HEK293 (cell line): ENCODE data around the gene BICC1.

Experiments used
- CTCF ChIA-PET: fragments of 350-600 bp; formaldehyde crosslinking; extraction: SDS; loops from one replicate; lab custom pipeline; 2021; ENCODE audit warnings: antibody characterized with exemption; lab: Yijun Ruan, JAX
- POLR2A ChIA-PET: fragments of 300-600 bp; formaldehyde crosslinking; extraction: SDS; loops from one replicate; lab custom pipeline; 2020; ENCODE audit warnings: antibody characterized with exemption, inconsistent platforms; lab: Yijun Ruan, JAX
- H3K27ac ChIP-seq: fragments of 200-500 bp; sonication (Bioruptor generic); 2 replicates; pipeline ENCODE4 v1.5.1; 2014; ENCODE audit warnings: low read depth, low read length, control low read depth, inconsistent platforms; ENCODE audit errors: extremely low read depth
- H3K36me3 ChIP-seq, 2 experiments: fragments of 200-500 bp in 1 of 2; sonication (Bioruptor generic) in 1 of 2; 1 replicate in 1 of 2; 2 replicates in 1 of 2; pipeline ENCODE4 v1.5.1; 2014 to 2017; ENCODE audit warnings: inconsistent platforms in 2 of 2, low read length in 2 of 2; ENCODE audit not compliant: control insufficient read depth in 2 of 2, insufficient read depth in 1 of 2
- H3K4me1 ChIP-seq: fragments of 200-500 bp; sonication (Bioruptor generic); 2 replicates; pipeline ENCODE4 v1.5.1; 2014; ENCODE audit warnings: mild to moderate bottlenecking, low read length, inconsistent platforms; ENCODE audit not compliant: control insufficient read depth, insufficient read depth
- H3K4me3 ChIP-seq: 2 replicates; pipeline ENCODE4 v1.5.1; 2011; ENCODE audit warnings: low read depth, mild to moderate bottlenecking, control low read depth, low read length, moderate library complexity
- H3K9me3 ChIP-seq: fragments of 200-500 bp; sonication (Bioruptor generic); 2 replicates; pipeline ENCODE4 v1.5.1; 2014; ENCODE audit warnings: low read depth, low read length, inconsistent platforms; ENCODE audit not compliant: control insufficient read depth, insufficient read depth
- AEBP2 ChIP-seq: fragments of 450-650 bp; formaldehyde crosslinking; IDR thresholded peaks from 2 replicates; pipeline ENCODE4 v1.5.1; 2016; ENCODE audit warnings: missing biosample characterization, missing genetic modification characterization, borderline replicate concordance
- GLI4 ChIP-seq: fragments of 450-650 bp; formaldehyde crosslinking; IDR thresholded peaks from 2 replicates; pipeline ENCODE4 v1.5.1; 2016; ENCODE audit warnings: missing biosample characterization, missing genetic modification characterization
- GLIS1 ChIP-seq: fragments of 450-650 bp; formaldehyde crosslinking; IDR thresholded peaks from 2 replicates; pipeline ENCODE4 v1.5.1; 2016; ENCODE audit warnings: missing biosample characterization, missing genetic modification characterization
- KLF7 ChIP-seq: fragments of 450-650 bp; formaldehyde crosslinking; IDR thresholded peaks from 2 replicates; pipeline ENCODE4 v1.5.1; 2016; ENCODE audit warnings: missing biosample characterization, missing genetic modification characterization, borderline replicate concordance
- MYNN ChIP-seq: fragments of 450-650 bp; formaldehyde crosslinking; IDR thresholded peaks from 2 replicates; pipeline ENCODE4 v1.5.1; 2016; ENCODE audit warnings: missing biosample characterization, missing genetic modification characterization, borderline replicate concordance
- PATZ1 ChIP-seq: fragments of 450-650 bp; formaldehyde crosslinking; IDR thresholded peaks from 2 replicates; pipeline ENCODE4 v1.5.1; 2016; ENCODE audit warnings: missing biosample characterization, missing genetic modification characterization
- SCRT1 ChIP-seq: fragments of 450-650 bp; formaldehyde crosslinking; IDR thresholded peaks from 2 replicates; pipeline ENCODE4 v1.5.1; 2016; ENCODE audit warnings: missing biosample characterization, missing genetic modification characterization, borderline replicate concordance
- SCRT2 ChIP-seq: fragments of 450-650 bp; formaldehyde crosslinking; IDR thresholded peaks from 2 replicates; pipeline ENCODE4 v1.5.1; 2016; ENCODE audit warnings: missing biosample characterization, missing genetic modification characterization
- ZNF112 ChIP-seq: fragments of 450-650 bp; formaldehyde crosslinking; IDR thresholded peaks from 2 replicates; pipeline ENCODE4 v1.5.0; 2017; ENCODE audit warnings: missing biosample characterization, missing genetic modification characterization
- ZNF133 ChIP-seq: fragments of 450-650 bp; formaldehyde crosslinking; IDR thresholded peaks from 2 replicates; pipeline ENCODE4 v1.5.1; 2016; ENCODE audit warnings: missing biosample characterization, missing genetic modification characterization
- ZNF148 ChIP-seq: fragments of 450-650 bp; formaldehyde crosslinking; IDR thresholded peaks from 2 replicates; pipeline ENCODE4 v1.5.0; 2017; ENCODE audit warnings: missing biosample characterization, missing genetic modification characterization, borderline replicate concordance
- ZNF169 ChIP-seq: fragments of 450-650 bp; formaldehyde crosslinking; IDR thresholded peaks from 2 replicates; pipeline ENCODE4 v1.5.1; 2016; ENCODE audit warnings: missing biosample characterization, missing genetic modification characterization
- ZNF311 ChIP-seq: fragments of 450-650 bp; formaldehyde crosslinking; IDR thresholded peaks from 2 replicates; pipeline ENCODE4 v1.5.1; 2017; ENCODE audit warnings: missing biosample characterization, missing genetic modification characterization, borderline replicate concordance
- ZNF354C ChIP-seq: fragments of 450-650 bp; formaldehyde crosslinking; IDR thresholded peaks from 2 replicates; pipeline ENCODE4 v1.5.1; 2016; ENCODE audit warnings: missing biosample characterization, missing genetic modification characterization, low read depth, borderline replicate concordance
- ZNF426 ChIP-seq: fragments of 450-650 bp; formaldehyde crosslinking; IDR thresholded peaks from 2 replicates; pipeline ENCODE4 v1.5.1; 2017; ENCODE audit warnings: missing biosample characterization, missing genetic modification characterization, mild to moderate bottlenecking, inconsistent platforms, moderate library complexity
- ZNF501 ChIP-seq: fragments of 450-650 bp; formaldehyde crosslinking; IDR thresholded peaks from 2 replicates; pipeline ENCODE4 v1.5.1; 2016; ENCODE audit warnings: missing biosample characterization, missing genetic modification characterization
- ZNF600 ChIP-seq: fragments of 450-650 bp; formaldehyde crosslinking; IDR thresholded peaks from 2 replicates; pipeline ENCODE4 v1.5.1; 2016; ENCODE audit warnings: missing biosample characterization, missing genetic modification characterization
- ZNF660 ChIP-seq: fragments of 450-650 bp; IDR thresholded peaks from 2 replicates; pipeline ENCODE4 v1.5.1; 2018; ENCODE audit warnings: missing biosample characterization, mild to moderate bottlenecking, missing genetic modification characterization
- ZNF777 ChIP-seq: fragments of 450-650 bp; formaldehyde crosslinking; IDR thresholded peaks from 2 replicates; pipeline ENCODE4 v1.5.1; 2017; ENCODE audit warnings: missing biosample characterization, missing genetic modification characterization, borderline replicate concordance
- ZNF785 ChIP-seq: fragments of 450-650 bp; formaldehyde crosslinking; IDR thresholded peaks from 2 replicates; pipeline ENCODE4 v1.5.1; 2016; ENCODE audit warnings: missing biosample characterization, missing genetic modification characterization

The BICC1 gene

GRCh38 chr10:58785354-58785753 lies 272.7 kb downstream of the BICC1 start (continued):
- TF ChIP-seq AEBP2 (tag by site-specific recombination) = no peak
- TF ChIP-seq ZNF600 (tag by site-specific recombination) = no peak

GRCh38 chr10:58791137-58791536 lies 278.5 kb downstream of the BICC1 start:
- no peaks in the 10 kb centered on the region for H3K9me3 ChIP-seq
- H3K4me1 ChIP-seq = no peaks in the 10 kb centered on the region
- ChIA-PET POLR2A (no interaction called here), CTCF (no interaction called here)
- TF ChIP-seq ZNF311 (tag by site-specific recombination) (no peak), SCRT2 (tag by site-specific recombination) (no peak), GLIS1 (no peak), ZNF777 (tag by site-specific recombination) (no peak), GLI4 (no peak), ZNF785 (tag by site-specific recombination) (no peak), ZNF600 (tag by site-specific recombination) (no peak), ZNF148 (no peak)
- H3K4me3 ChIP-seq = no peak overlapping the region
- no peak overlapping the region for H3K27ac ChIP-seq
- no peaks in the 10 kb centered on the region for H3K36me3 ChIP-seq

GRCh38 chr10:58795560-58795959 lies 282.9 kb downstream of the BICC1 start:
- H3K4me1 ChIP-seq = no peaks in the 10 kb centered on the region
- H3K4me3 ChIP-seq = no peak overlapping the region
- CTCF ChIA-PET = interaction anchor here (0.8 kb wide), 2 partner anchors 14 to 474 kb away, joined by 4 to 6 read pairs; no protein-coding TSS in a partner anchor
- no peaks in the 10 kb centered on the region for H3K36me3 ChIP-seq
- POLR2A ChIA-PET = no interaction called here
- H3K9me3 ChIP-seq = no peaks in the 10 kb centered on the region
- TF ChIP-seq ZNF133 (tag by site-specific recombination) = no peak
- no peak for TF ChIP-seq ZNF112 (tag by site-specific recombination)
- TF ChIP-seq ZNF501 (tag by site-specific recombination) = no peak
- no peak for TF ChIP-seq KLF7 (tag by site-specific recombination)
- H3K27ac ChIP-seq = no peak overlapping the region

GRCh38 chr10:58796242-58796641 lies 283.6 kb downstream of the BICC1 start:
- ChIA-PET POLR2A (no interaction called here), CTCF (interaction anchor here (0.8 kb wide), 1 partner anchor 15 kb away, joined by 6 read pairs; no protein-coding TSS in a partner anchor)
- no peak overlapping the region for H3K4me3 ChIP-seq
- H3K36me3 ChIP-seq = no peaks in the 10 kb centered on the region
- no peaks in the 10 kb centered on the region for H3K4me1 ChIP-seq
- no peak overlapping the region for H3K27ac ChIP-seq
- TF ChIP-seq ZNF426 (tag by site-specific recombination) (no peak), ZNF354C (tag by site-specific recombination) (no peak), ZNF660 (tag by site-specific recombination) (no peak), ZNF169 (tag by site-specific recombination) (no peak), PATZ1 (tag by site-specific recombination) (no peak), SCRT1 (no peak), MYNN (no peak)
- TF ChIP-seq, all 188 proteins: peak for 0
- H3K9me3 ChIP-seq = no peaks in the 10 kb centered on the region
